ENCODE measurements around the gene PDE4B. TPM values are rescaled to one million over a fixed set of nuclear protein-coding genes. Genes with fewer than 3 reads are reported as not detected.

The PDE4B gene
- total and polyA plus RNA-seq, 9 donors, result 1.7 to 8.2 (median 5.1) TPM

- Histone ChIP-seq H3K36me3 (no peaks in the 10 kb centered on the region), H3K9me3 (no peaks in the 10 kb centered on the region), H3K27me3 (no peaks in the 10 kb centered on the region), H3K4me3 (no peak overlapping the region), H3K27ac (no peak overlapping the region), H3K4me1 (ENCODE audit: insufficient read depth) (no peaks in the 10 kb centered on the region)
- intact Hi-C loops (cut with DNase I), result loop anchor here in 1 of 4 donors (10.0 kb wide), 1 partner anchor 492 kb away; no protein-coding TSS in a partner anchor
- WGBS, 3 donors, result 49 to 71% (median 54%) methylated on average over 3 of the region's 3 CpGs
- no peak for DNase-seq
- TF ChIP-seq EP300 (IDR thresholded peaks at IDR 0.05), result no peak
- no peak for TF ChIP-seq POLR2A (IDR thresholded peaks at IDR 0.05)
- TF ChIP-seq CTCF (IDR thresholded peaks at IDR 0.05), result no peak
These were observed 160.0 kb downstream of the PDE4B start for GRCh38 chr1:65952696-65953095.

- TF ChIP-seq CTCF (IDR thresholded peaks at IDR 0.05) (no peak), POLR2A (IDR thresholded peaks at IDR 0.05) (no peak), EP300 (IDR thresholded peaks at IDR 0.05) (no peak)
- H3K4me1 ChIP-seq (ENCODE audit: insufficient read depth), result no peaks in the 10 kb centered on the region
- H3K27ac ChIP-seq, result no peak overlapping the region
- H3K36me3 ChIP-seq, result no peaks in the 10 kb centered on the region
- WGBS, 3 donors, result 57 to 67% (median 63%) methylated on average over 1 of the region's 1 CpG
- intact Hi-C loops (cut with DNase I), result loop anchor here in 1 of 4 donors (10.0 kb wide), 1 partner anchor 492 kb away; no protein-coding TSS in a partner anchor
- H3K4me3 ChIP-seq, result no peak overlapping the region
- H3K27me3 ChIP-seq, result no peaks in the 10 kb centered on the region
- no peaks in the 10 kb centered on the region for H3K9me3 ChIP-seq
- DNase-seq, result no peak
These were observed 160.5 kb downstream of the PDE4B start for GRCh38 chr1:65953170-65953569.

- WGBS, 3 donors, result 57 to 73% (median 61%) methylated on average over 3 of the region's 3 CpGs
- no peak for DNase-seq
- Histone ChIP-seq H3K4me1 (ENCODE audit: insufficient read depth) (no peaks in the 10 kb centered on the region), H3K9me3 (no peaks in the 10 kb centered on the region), H3K27me3 (no peaks in the 10 kb centered on the region), H3K36me3 (no peaks in the 10 kb centered on the region), H3K27ac (no peak overlapping the region), H3K4me3 (no peak overlapping the region)
- intact Hi-C loops (cut with DNase I), result loop anchor here in 1 of 4 donors (10.0 kb wide), 1 partner anchor 490 kb away; no protein-coding TSS in a partner anchor
- TF ChIP-seq EP300 (IDR thresholded peaks at IDR 0.05) (no peak), CTCF (IDR thresholded peaks at IDR 0.05) (no peak), POLR2A (IDR thresholded peaks at IDR 0.05) (no peak)
These were observed 162.4 kb downstream of the PDE4B start for GRCh38 chr1:65955071-65955470.

- Histone ChIP-seq H3K36me3 (no peaks in the 10 kb centered on the region), H3K27me3 (no peaks in the 10 kb centered on the region), H3K4me1 (ENCODE audit: insufficient read depth) (no peaks in the 10 kb centered on the region), H3K9me3 (no peaks in the 10 kb centered on the region), H3K27ac (no peak overlapping the region), H3K4me3 (no peak overlapping the region)
- WGBS, 3 donors, result 80 to 89% (median 88%) methylated on average over 6 of the region's 6 CpGs
- intact Hi-C loops (cut with DNase I), result loop anchor here in 1 of 4 donors (10.0 kb wide), 1 partner anchor 489 kb away; no protein-coding TSS in a partner anchor
- TF ChIP-seq EP300 (IDR thresholded peaks at IDR 0.05) (no peak), CTCF (IDR thresholded peaks at IDR 0.05) (no peak), POLR2A (IDR thresholded peaks at IDR 0.05) (no peak)
- no peak for DNase-seq
These were observed 162.8 kb downstream of the PDE4B start for GRCh38 chr1:65955503-65955902.
